Astrocyte of the cerebellum (primary cell): ENCODE results near the gene THSD7B.

ENCODE experiments used
- DNase-seq: peaks from one replicate; pipeline ENCODE4 v3.0.0-alpha.2; 2011; ENCODE audit warnings: low read depth
- H3K4me3 ChIP-seq: 2 replicates; pipeline ENCODE4 v1.5.1; 2011; ENCODE audit warnings: mild to moderate bottlenecking, low read depth, low read length, moderate library complexity
- CTCF ChIP-seq: IDR thresholded peaks from 2 replicates; pipeline ENCODE4 v1.5.1; 2012; ENCODE audit warnings: low read length, low read depth, moderate library complexity, mild to moderate bottlenecking; ENCODE audit errors: missing control alignments
- in situ Hi-C: cut with HindIII; loops from 2 replicates; pipeline ENCODE4 v1.10.0; 2017; ENCODE audit warnings: low sequenced_read_pairs

The THSD7B gene

GRCh38 chr2:137333386-137334165 lies 568.2 kb downstream of the THSD7B start:
- DNase-seq: no peak
- TF ChIP-seq CTCF: no peak
- H3K4me3 ChIP-seq: no peak overlapping the region
- in situ Hi-C loops: no loop called here

- no peak overlapping the region for H3K4me3 ChIP-seq
- no peak for DNase-seq
- TF ChIP-seq CTCF: no peak
- in situ Hi-C loops: no loop called here
Observed at GRCh38 chr2:137336067-137336466, 570.7 kb downstream of the THSD7B start.

GRCh38 chr2:137339051-137339450 lies 573.7 kb downstream of the THSD7B start:
- TF ChIP-seq CTCF: no peak

DNA sequence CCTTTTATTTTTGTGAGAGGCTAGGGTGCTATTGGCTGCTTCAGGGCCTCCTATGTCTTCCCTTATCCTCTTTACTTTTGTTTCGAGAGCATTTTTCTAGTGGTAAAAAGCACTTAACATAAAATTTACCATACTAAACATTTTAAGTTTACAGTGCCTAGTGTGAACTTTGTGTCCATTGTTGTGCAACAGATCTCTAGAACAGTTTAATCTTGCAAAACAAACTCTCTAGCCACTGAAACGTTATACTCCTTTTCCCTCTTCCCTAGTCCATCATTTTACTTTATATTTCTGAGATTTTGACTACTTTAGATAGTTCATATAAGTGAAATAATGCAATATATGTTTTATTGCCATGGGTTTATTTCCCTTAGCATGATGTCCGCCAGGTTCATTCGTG lies 580.6 kb downstream of the THSD7B start:
- H3K4me3 ChIP-seq: no peak overlapping the region
- TF ChIP-seq CTCF: no peak
- in situ Hi-C loops: no loop called here
- no peak for DNase-seq

More at GRCh38 chr2:137339051-137339450, 573.7 kb downstream of the THSD7B start:
- in situ Hi-C loops: no loop called here
- no peak for DNase-seq
- no peak overlapping the region for H3K4me3 ChIP-seq

GRCh38 chr2:137348301-137348700 lies 583.0 kb downstream of the THSD7B start:
- TF ChIP-seq CTCF: no peak
- in situ Hi-C loops: no loop called here
- no peak overlapping the region for H3K4me3 ChIP-seq
- no peak for DNase-seq

- DNase-seq: no peak
- no peak overlapping the region for H3K4me3 ChIP-seq
- no peak for TF ChIP-seq CTCF
- in situ Hi-C loops: loop anchor here (10.0 kb wide), 1 partner anchor 103 kb away; no protein-coding TSS in a partner anchor
Observed at GRCh38 chr2:137357634-137358033, 592.3 kb downstream of the THSD7B start.
